Effector memory CD4-positive, alpha-beta T cell (primary cell): ENCODE measurements around the gene ACAD10.
A peak's percentile ranks its signal among the peaks of the same experiment; 100 is the strongest.
"Not testable (repeated sequence)": the region's sequence is repeated elsewhere in the genome, so short reads cannot be mapped to it uniquely, and the experiment has no call there.

ENCODE experiments used
- DNase-seq, 3 donors: peaks; one replicate each; pipeline ENCODE4 v3.0.0-alpha.2; 2020
- H3K27ac ChIP-seq: 2 replicates; pipeline ENCODE4 v1.7.0; 2013; ENCODE audit warnings: mild to moderate bottlenecking, low read length, moderate library complexity; ENCODE audit not compliant: insufficient read depth, poor library complexity, severe bottlenecking
- H3K27me3 ChIP-seq: replicated peaks from 2 replicates; pipeline ENCODE4 v1.7.0; 2013; ENCODE audit warnings: mild to moderate bottlenecking, low read length; ENCODE audit not compliant: insufficient read depth, control insufficient read depth, poor library complexity, severe bottlenecking
- H3K36me3 ChIP-seq: 2 replicates; pipeline ENCODE4 v1.7.0; 2013; ENCODE audit warnings: mild to moderate bottlenecking, low read length, moderate library complexity; ENCODE audit not compliant: control insufficient read depth, insufficient read depth
- H3K4me1 ChIP-seq: 2 replicates; pipeline ENCODE4 v1.7.0; 2013; ENCODE audit warnings: low read length, mild to moderate bottlenecking; ENCODE audit not compliant: control insufficient read depth, insufficient read depth, poor library complexity, severe bottlenecking
- H3K4me3 ChIP-seq: 2 replicates; pipeline ENCODE4 v1.7.0; 2013; ENCODE audit warnings: low read length, low read depth, mild to moderate bottlenecking; ENCODE audit not compliant: insufficient read depth, poor library complexity, severe bottlenecking
- H3K9me3 ChIP-seq: 2 replicates; pipeline ENCODE4 v1.7.0; 2013; ENCODE audit warnings: mild to moderate bottlenecking, low read length, moderate library complexity; ENCODE audit not compliant: control insufficient read depth

Gene ACAD10

GRCh38 chr12:111653596-111653995 lies 32.3 kb upstream of the ACAD10 start:
- H3K4me3 ChIP-seq = no peak overlapping the region

DNA sequence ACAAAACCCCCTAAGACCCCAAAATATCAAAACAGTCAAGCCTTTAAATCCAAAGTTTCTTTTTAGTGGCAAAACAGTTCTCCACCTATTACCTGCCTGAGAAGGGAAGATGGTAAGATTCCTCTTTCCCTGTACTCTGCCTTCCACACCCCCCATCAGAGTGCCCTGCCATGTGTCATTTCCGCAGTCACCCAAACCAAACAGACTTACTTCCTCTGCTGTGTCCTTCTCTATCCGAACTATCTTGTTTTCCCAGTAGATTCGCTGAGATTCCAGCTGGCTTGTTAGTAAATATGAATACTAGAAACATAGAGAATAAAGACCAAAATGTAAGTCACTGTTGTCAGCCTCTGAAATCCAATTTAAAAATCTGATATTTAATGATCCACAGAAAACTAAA lies 30.5 kb upstream of the ACAD10 start:
- Histone ChIP-seq H3K4me1 (no peaks in the 10 kb centered on the region), H3K4me3 (no peak overlapping the region), H3K27me3 (no peaks in the 10 kb centered on the region), H3K9me3 (no peaks in the 10 kb centered on the region), H3K36me3 (peaks cover 76% of the 10 kb centered on the region), H3K27ac (no peak overlapping the region)
- DNase-seq = no peak

More at GRCh38 chr12:111653596-111653995, 32.3 kb upstream of the ACAD10 start:
- Histone ChIP-seq H3K27ac (no peak overlapping the region), H3K9me3 (no peaks in the 10 kb centered on the region), H3K27me3 (no peaks in the 10 kb centered on the region), H3K4me1 (no peaks in the 10 kb centered on the region), H3K36me3 (peaks cover 73% of the 10 kb centered on the region)
- no peak for DNase-seq

GRCh38 chr12:111656016-111656415 lies 29.8 kb upstream of the ACAD10 start:
- no peak for DNase-seq
- peaks cover 71% of the 10 kb centered on the region for H3K36me3 ChIP-seq

GRCh38 chr12:111664499-111664898 lies 21.4 kb upstream of the ACAD10 start:
- Histone ChIP-seq H3K27ac (no peak overlapping the region), H3K4me3 (no peak overlapping the region), H3K36me3 (peaks cover 55% of the 10 kb centered on the region)

More at GRCh38 chr12:111656016-111656415, 29.8 kb upstream of the ACAD10 start:
- Histone ChIP-seq H3K27me3 (no peaks in the 10 kb centered on the region), H3K27ac (no peak overlapping the region), H3K4me3 (no peak overlapping the region), H3K9me3 (no peaks in the 10 kb centered on the region), H3K4me1 (no peaks in the 10 kb centered on the region)

GRCh38 chr12:111664961-111665865 lies 20.6 kb upstream of the ACAD10 start:
- no peak for DNase-seq
- H3K4me1 ChIP-seq = no peaks in the 10 kb centered on the region

More at GRCh38 chr12:111664499-111664898, 21.4 kb upstream of the ACAD10 start:
- Histone ChIP-seq H3K4me1 (no peaks in the 10 kb centered on the region), H3K9me3 (no peaks in the 10 kb centered on the region), H3K27me3 (no peaks in the 10 kb centered on the region)
- DNase-seq = no peak

DNA sequence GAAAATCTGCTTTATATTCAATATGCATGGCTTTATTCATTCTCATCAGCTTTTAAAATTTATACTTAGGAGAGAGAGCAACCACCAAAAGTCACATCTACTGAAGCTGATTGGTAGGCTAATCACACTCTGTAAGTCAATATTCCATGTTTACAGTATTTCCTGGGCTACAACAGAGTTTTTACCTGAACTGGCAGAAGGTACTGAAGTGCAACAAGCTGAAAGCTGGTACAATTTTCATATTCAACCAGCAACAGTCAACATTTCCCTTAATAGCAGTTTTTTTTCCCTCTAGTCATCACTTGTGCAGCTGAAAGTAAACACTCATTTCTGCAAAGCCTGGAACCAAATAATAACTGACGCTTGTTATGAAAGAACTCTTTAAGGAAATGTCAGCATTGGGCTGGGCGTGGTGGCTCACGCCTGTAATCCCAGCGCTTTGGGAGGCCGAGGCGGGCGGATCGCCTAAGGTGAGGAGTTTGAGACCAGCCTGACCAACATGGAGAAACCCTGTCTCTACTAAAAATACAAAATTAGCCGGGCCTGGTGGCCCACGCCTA lies 13.0 kb upstream of the ACAD10 start:
- peaks cover 66% of the 10 kb centered on the region for H3K36me3 ChIP-seq
- H3K27ac ChIP-seq = no peak overlapping the region
- H3K4me1 ChIP-seq = no peaks in the 10 kb centered on the region
- DNase-seq = no peak
- no peak overlapping the region for H3K4me3 ChIP-seq
- no peaks in the 10 kb centered on the region for H3K9me3 ChIP-seq
- H3K27me3 ChIP-seq = no peaks in the 10 kb centered on the region

More at GRCh38 chr12:111664961-111665865, 20.6 kb upstream of the ACAD10 start:
- peaks cover 54% of the 10 kb centered on the region for H3K36me3 ChIP-seq
- H3K27ac ChIP-seq = no peak overlapping the region
- H3K9me3 ChIP-seq = no peaks in the 10 kb centered on the region
- H3K27me3 ChIP-seq = no peaks in the 10 kb centered on the region
- H3K4me3 ChIP-seq = no peak overlapping the region

GRCh38 chr12:111673503-111673902 lies 12.3 kb upstream of the ACAD10 start:
- Histone ChIP-seq H3K27ac (no peak overlapping the region), H3K36me3 (peaks cover 70% of the 10 kb centered on the region), H3K27me3 (no peaks in the 10 kb centered on the region), H3K4me3 (no peak overlapping the region), H3K4me1 (no peaks in the 10 kb centered on the region), H3K9me3 (no peaks in the 10 kb centered on the region)
- no peak for DNase-seq

- no peak for DNase-seq
- Histone ChIP-seq H3K36me3 (peaks cover 80% of the 10 kb centered on the region), H3K4me3 (no peak overlapping the region), H3K4me1 (no peaks in the 10 kb centered on the region), H3K27ac (no peak overlapping the region), H3K9me3 (no peaks in the 10 kb centered on the region), H3K27me3 (no peaks in the 10 kb centered on the region)
These were observed 8.7 kb upstream of the ACAD10 start for GRCh38 chr12:111677186-111677585.

- peak overlapping the region; percentile 73 for H3K27ac ChIP-seq
- peak overlapping the region; percentile 68 for H3K4me3 ChIP-seq
- H3K36me3 ChIP-seq = peaks cover 31% of the 10 kb centered on the region
- H3K27me3 ChIP-seq, DNase-seq, H3K9me3 ChIP-seq, H3K4me1 ChIP-seq: not testable (repeated sequence)
These were observed 1.2 kb upstream of the ACAD10 start for GRCh38 chr12:111684485-111685198.
